ENCODE measurements around the gene CYP3A7. TPM values are rescaled to one million over a fixed set of nuclear protein-coding genes. Genes with fewer than 3 reads are reported as not detected.

Gene CYP3A7
- total RNA-seq, 1 experiment from 2014 or later = not detected

DNA sequence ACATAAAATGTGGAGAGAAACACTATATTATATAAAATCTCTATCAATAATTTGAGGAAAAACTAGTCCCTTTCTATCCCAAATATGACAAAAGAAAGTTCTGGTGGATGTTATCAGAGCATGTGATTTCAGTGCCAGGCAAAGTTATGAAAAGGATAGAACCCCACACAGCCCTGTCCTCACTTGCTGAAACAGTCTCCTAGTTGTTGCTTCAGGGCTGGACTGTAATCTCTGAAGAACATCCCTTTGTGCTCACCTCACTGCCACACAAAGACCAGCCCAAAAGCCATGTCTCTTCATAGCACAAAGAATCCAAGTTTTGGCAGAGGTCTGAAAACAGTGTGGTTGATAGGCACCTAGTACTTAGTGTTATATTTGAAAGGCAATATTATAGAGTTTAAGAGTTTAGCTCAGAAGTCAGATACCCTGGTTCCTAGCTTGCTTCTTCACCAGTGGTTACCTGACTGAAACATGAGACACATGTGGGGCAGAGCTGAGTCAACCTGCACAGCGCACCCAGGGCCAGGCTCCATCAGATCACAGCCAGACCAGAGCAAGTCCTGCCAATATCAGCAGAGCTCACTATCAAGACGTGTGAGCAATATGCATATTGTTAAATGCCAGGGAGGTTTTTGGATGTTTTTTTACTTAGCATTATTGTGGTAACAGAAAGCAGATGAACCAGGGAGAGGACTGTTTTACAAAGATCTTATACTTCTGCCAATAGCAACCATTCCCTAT is 25.0 kb downstream of the CYP3A7 start:
- H3K9ac ChIP-seq (ENCODE audit: low read length) = no peak overlapping the region
- no peaks in the 10 kb centered on the region for H3F3A ChIP-seq (ENCODE audit: low read length, unreplicated experiment)
- no peaks in the 10 kb centered on the region for H3K27me3 ChIP-seq (ENCODE audit: low read length)
- no peaks in the 10 kb centered on the region for H3K36me3 ChIP-seq (ENCODE audit: low read depth, low read length)
- no peak overlapping the region for H3K27ac ChIP-seq (ENCODE audit: low read length)
- TF ChIP-seq EZH2 (IDR thresholded peaks at IDR 0.05; ENCODE audit: low read length, unreplicated experiment) (no peak), EZH2phosphoT487 (IDR thresholded peaks at IDR 0.05; ENCODE audit: borderline replicate concordance, low read length) (no peak)
- TF ChIP-seq, protein P1, sequence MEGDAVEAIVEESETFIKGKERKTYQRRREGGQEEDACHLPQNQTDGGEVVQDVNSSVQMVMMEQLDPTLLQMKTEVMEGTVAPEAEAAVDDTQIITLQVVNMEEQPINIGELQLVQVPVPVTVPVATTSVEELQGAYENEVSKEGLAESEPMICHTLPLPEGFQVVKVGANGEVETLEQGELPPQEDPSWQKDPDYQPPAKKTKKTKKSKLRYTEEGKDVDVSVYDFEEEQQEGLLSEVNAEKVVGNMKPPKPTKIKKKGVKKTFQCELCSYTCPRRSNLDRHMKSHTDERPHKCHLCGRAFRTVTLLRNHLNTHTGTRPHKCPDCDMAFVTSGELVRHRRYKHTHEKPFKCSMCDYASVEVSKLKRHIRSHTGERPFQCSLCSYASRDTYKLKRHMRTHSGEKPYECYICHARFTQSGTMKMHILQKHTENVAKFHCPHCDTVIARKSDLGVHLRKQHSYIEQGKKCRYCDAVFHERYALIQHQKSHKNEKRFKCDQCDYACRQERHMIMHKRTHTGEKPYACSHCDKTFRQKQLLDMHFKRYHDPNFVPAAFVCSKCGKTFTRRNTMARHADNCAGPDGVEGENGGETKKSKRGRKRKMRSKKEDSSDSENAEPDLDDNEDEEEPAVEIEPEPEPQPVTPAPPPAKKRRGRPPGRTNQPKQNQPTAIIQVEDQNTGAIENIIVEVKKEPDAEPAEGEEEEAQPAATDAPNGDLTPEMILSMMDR (conservative IDR thresholded peaks at IDR 0.05; ENCODE audit: low read depth, low read length) = no peak
- intact Hi-C loops (cut with micrococcal nuclease) = no loop called here
- H3K4me2 ChIP-seq (ENCODE audit: low read length) = no peak overlapping the region
- no peaks in the 10 kb centered on the region for H3K4me1 ChIP-seq (ENCODE audit: insufficient read depth, low read length)
- CTCF ChIA-PET = no interaction called here
- 0 out of 2 replicates have a peak, but pooled peaks cover 11% of the 10 kb centered on the region for H3K9me3 ChIP-seq (ENCODE audit: low read length)
- no peaks in the 10 kb centered on the region for H4K20me1 ChIP-seq (ENCODE audit: low read length)
- POLR2A ChIA-PET (ENCODE audit: unreplicated experiment) = no interaction called here
- BruUV-seq (replicated peaks) = no TSS peak
- DNase-seq (peak; percentile 36), ATAC-seq (peak; percentile 69)
- H3K79me2 ChIP-seq (ENCODE audit: low read length) = no peaks in the 10 kb centered on the region
- no peaks in the 10 kb centered on the region for H3K9me2 ChIP-seq (replicated peaks; ENCODE audit: low read length)
- no peak overlapping the region for H3K4me3 ChIP-seq (ENCODE audit: low read length)
- no peak overlapping the region for H2AFZ ChIP-seq (ENCODE audit: low read length)

DNA sequence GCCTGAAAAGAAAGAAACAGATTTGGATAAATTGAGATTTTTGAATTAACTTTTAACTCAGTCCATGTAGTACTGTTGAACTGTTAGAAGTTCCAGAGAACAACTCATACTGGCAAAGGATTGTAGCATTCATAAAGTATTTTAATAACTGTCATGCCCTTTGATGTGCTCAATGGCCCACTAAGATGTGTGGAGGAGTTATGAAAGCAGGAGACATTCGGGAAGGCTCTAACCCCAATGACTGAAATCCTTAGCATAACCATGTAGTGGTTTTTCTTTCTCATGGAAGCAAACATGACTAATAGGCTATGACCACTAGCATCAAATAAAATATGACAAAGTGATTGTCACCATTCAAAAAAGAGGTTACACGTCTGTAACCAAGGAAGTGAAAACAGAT is 25.7 kb downstream of the CYP3A7 start:
- BruUV-seq (replicated peaks) = no TSS peak
- ATAC-seq = no peak; the same call in 1 of the 2 replicates
- POLR2A ChIA-PET (ENCODE audit: unreplicated experiment) = no interaction called here

More for the DNA sequence above, 25.7 kb downstream of the CYP3A7 start:
- Histone ChIP-seq H3K9me2 (replicated peaks; ENCODE audit: low read length) (no peaks in the 10 kb centered on the region), H3K4me1 (ENCODE audit: insufficient read depth, low read length) (no peaks in the 10 kb centered on the region), H3K27me3 (ENCODE audit: low read length) (no peaks in the 10 kb centered on the region), H3K79me2 (ENCODE audit: low read length) (no peaks in the 10 kb centered on the region), H3K9ac (ENCODE audit: low read length) (no peak overlapping the region), H3K27ac (ENCODE audit: low read length) (no peak overlapping the region), H3F3A (ENCODE audit: low read length, unreplicated experiment) (no peaks in the 10 kb centered on the region), H3K36me3 (ENCODE audit: low read depth, low read length) (no peaks in the 10 kb centered on the region), H3K4me2 (ENCODE audit: low read length) (no peak overlapping the region), H2AFZ (ENCODE audit: low read length) (no peak overlapping the region), H3K9me3 (ENCODE audit: low read length) (0 out of 2 replicates have a peak, but pooled peaks cover 11% of the 10 kb centered on the region), H4K20me1 (ENCODE audit: low read length) (no peaks in the 10 kb centered on the region), H3K4me3 (ENCODE audit: low read length) (no peak overlapping the region)
- intact Hi-C loops (cut with micrococcal nuclease) = no loop called here
- TF ChIP-seq, protein P1 (conservative IDR thresholded peaks at IDR 0.05; ENCODE audit: low read depth, low read length) = no peak
- no peak for TF ChIP-seq EZH2 (IDR thresholded peaks at IDR 0.05; ENCODE audit: low read length, unreplicated experiment)
- TF ChIP-seq EZH2phosphoT487 (IDR thresholded peaks at IDR 0.05; ENCODE audit: borderline replicate concordance, low read length) = no peak
- peak; percentile 23 for DNase-seq
- CTCF ChIA-PET = no interaction called here

All from PC-3 (cell line).